Measurements from ENCODE around the gene AQP11.
"Not testable (repeated sequence)": the region's sequence is repeated elsewhere in the genome, so short reads cannot be mapped to it uniquely, and the experiment has no call there.

AQP11 gene

GRCh38 chr11:77561257-77561656, 28.5 kb upstream of the AQP11 start:
- Histone ChIP-seq H3K27me3 (replicated peaks; ENCODE audit: control insufficient read depth, insufficient read depth, low read length) (no peaks in the 10 kb centered on the region), H3K36me3 (ENCODE audit: control insufficient read depth, insufficient read depth, low read length, severe bottlenecking) (no peaks in the 10 kb centered on the region), H3K4me1 (ENCODE audit: control insufficient read depth, insufficient read depth, low read length) (peaks cover 15% of the 10 kb centered on the region), H3K9me3 (ENCODE audit: control insufficient read depth, low read length) (peaks cover 14% of the 10 kb centered on the region), H3K9ac (ENCODE audit: low read length) (no peak overlapping the region), H3K4me3 (ENCODE audit: low read length) (no peak overlapping the region)
- DNase-seq (ENCODE audit: low read depth), result no peak

- Histone ChIP-seq H3K36me3 (ENCODE audit: control insufficient read depth, insufficient read depth, low read length, severe bottlenecking) (no peaks in the 10 kb centered on the region), H3K9me3 (ENCODE audit: control insufficient read depth, low read length) (peaks cover 5% of the 10 kb centered on the region), H3K9ac (ENCODE audit: low read length) (no peak overlapping the region), H3K27me3 (replicated peaks; ENCODE audit: control insufficient read depth, insufficient read depth, low read length) (no peaks in the 10 kb centered on the region), H3K4me3 (ENCODE audit: low read length) (no peak overlapping the region), H3K4me1 (ENCODE audit: control insufficient read depth, insufficient read depth, low read length) (no peaks in the 10 kb centered on the region)
- DNase-seq (ENCODE audit: low read depth), result no peak
These were observed 21.4 kb upstream of the AQP11 start for GRCh38 chr11:77568306-77568705.

GRCh38 chr11:77568916-77569675, 20.7 kb upstream of the AQP11 start:
- Histone ChIP-seq H3K9me3 (ENCODE audit: control insufficient read depth, low read length) (no peaks in the 10 kb centered on the region), H3K9ac (ENCODE audit: low read length) (no peak overlapping the region), H3K4me3 (ENCODE audit: low read length) (no peak overlapping the region), H3K36me3 (ENCODE audit: control insufficient read depth, insufficient read depth, low read length, severe bottlenecking) (no peaks in the 10 kb centered on the region), H3K4me1 (ENCODE audit: control insufficient read depth, insufficient read depth, low read length) (no peaks in the 10 kb centered on the region), H3K27me3 (replicated peaks; ENCODE audit: control insufficient read depth, insufficient read depth, low read length) (no peaks in the 10 kb centered on the region)
- DNase-seq (ENCODE audit: low read depth), result no peak

GRCh38 chr11:77569676-77570070, 20.1 kb upstream of the AQP11 start:
- Histone ChIP-seq H3K4me1 (ENCODE audit: control insufficient read depth, insufficient read depth, low read length) (no peaks in the 10 kb centered on the region), H3K9ac (ENCODE audit: low read length) (no peak overlapping the region), H3K9me3 (ENCODE audit: control insufficient read depth, low read length) (no peaks in the 10 kb centered on the region), H3K27me3 (replicated peaks; ENCODE audit: control insufficient read depth, insufficient read depth, low read length) (no peaks in the 10 kb centered on the region), H3K4me3 (ENCODE audit: low read length) (no peak overlapping the region), H3K36me3 (ENCODE audit: control insufficient read depth, insufficient read depth, low read length, severe bottlenecking) (no peaks in the 10 kb centered on the region)
- no peak for DNase-seq (ENCODE audit: low read depth)

GRCh38 chr11:77570896-77571295, 18.9 kb upstream of the AQP11 start:
- H3K4me1 ChIP-seq (ENCODE audit: control insufficient read depth, insufficient read depth, low read length), result not testable (repeated sequence)

GRCh38 chr11:77575428-77575827, 14.3 kb upstream of the AQP11 start:
- not testable (repeated sequence) for H3K4me3 ChIP-seq (ENCODE audit: low read length); H3K4me1 ChIP-seq (ENCODE audit: control insufficient read depth, insufficient read depth, low read length); H3K36me3 ChIP-seq (ENCODE audit: control insufficient read depth, insufficient read depth, low read length, severe bottlenecking); H3K9me3 ChIP-seq (ENCODE audit: control insufficient read depth, low read length); H3K9ac ChIP-seq (ENCODE audit: low read length); DNase-seq (ENCODE audit: low read depth); H3K27me3 ChIP-seq (replicated peaks; ENCODE audit: control insufficient read depth, insufficient read depth, low read length)

More at GRCh38 chr11:77570896-77571295, 18.9 kb upstream of the AQP11 start:
- not testable (repeated sequence) for H3K27me3 ChIP-seq (replicated peaks; ENCODE audit: control insufficient read depth, insufficient read depth, low read length); H3K9ac ChIP-seq (ENCODE audit: low read length); DNase-seq (ENCODE audit: low read depth); H3K9me3 ChIP-seq (ENCODE audit: control insufficient read depth, low read length); H3K4me3 ChIP-seq (ENCODE audit: low read length); H3K36me3 ChIP-seq (ENCODE audit: control insufficient read depth, insufficient read depth, low read length, severe bottlenecking)

- Histone ChIP-seq H3K9ac (ENCODE audit: low read length) (no peak overlapping the region), H3K36me3 (ENCODE audit: control insufficient read depth, insufficient read depth, low read length, severe bottlenecking) (no peaks in the 10 kb centered on the region), H3K27me3 (replicated peaks; ENCODE audit: control insufficient read depth, insufficient read depth, low read length) (no peaks in the 10 kb centered on the region), H3K4me3 (ENCODE audit: low read length) (no peak overlapping the region), H3K9me3 (ENCODE audit: control insufficient read depth, low read length) (peaks cover 18% of the 10 kb centered on the region), H3K4me1 (ENCODE audit: control insufficient read depth, insufficient read depth, low read length) (no peaks in the 10 kb centered on the region)
- DNase-seq (ENCODE audit: low read depth), result no peak
These were observed 8.9 kb upstream of the AQP11 start for GRCh38 chr11:77580712-77581337.

- no peaks in the 10 kb centered on the region for H3K9me3 ChIP-seq (ENCODE audit: control insufficient read depth, low read length)
- peak overlapping the region; percentile 89 for H3K9ac ChIP-seq (ENCODE audit: low read length)
- peak overlapping the region; percentile 86 for H3K4me3 ChIP-seq (ENCODE audit: low read length)
- no peaks in the 10 kb centered on the region for H3K27me3 ChIP-seq (replicated peaks; ENCODE audit: control insufficient read depth, insufficient read depth, low read length)
- DNase-seq (ENCODE audit: low read depth), result no peak
- H3K4me1 ChIP-seq (ENCODE audit: control insufficient read depth, insufficient read depth, low read length), result peaks cover 24% of the 10 kb centered on the region
- no peaks in the 10 kb centered on the region for H3K36me3 ChIP-seq (ENCODE audit: control insufficient read depth, insufficient read depth, low read length, severe bottlenecking)
These were observed 602 bp upstream of the AQP11 start for GRCh38 chr11:77589181-77589520.

- peak; percentile 48 for DNase-seq (ENCODE audit: low read depth)
- H3K27me3 ChIP-seq (replicated peaks; ENCODE audit: control insufficient read depth, insufficient read depth, low read length), result no peaks in the 10 kb centered on the region
- H3K36me3 ChIP-seq (ENCODE audit: control insufficient read depth, insufficient read depth, low read length, severe bottlenecking), result no peaks in the 10 kb centered on the region
- peak overlapping the region; percentile 86 for H3K4me3 ChIP-seq (ENCODE audit: low read length)
- H3K9ac ChIP-seq (ENCODE audit: low read length), result peak overlapping the region; percentile 89
- H3K4me1 ChIP-seq (ENCODE audit: control insufficient read depth, insufficient read depth, low read length), result peaks cover 30% of the 10 kb centered on the region
- H3K9me3 ChIP-seq (ENCODE audit: control insufficient read depth, low read length), result no peaks in the 10 kb centered on the region
These were observed 535 bp downstream of the AQP11 start for GRCh38 chr11:77590194-77590782.

GRCh38 chr11:77592727-77593126, 3.0 kb downstream of the AQP11 start:
- DNase-seq (ENCODE audit: low read depth), result no peak
- H3K9ac ChIP-seq (ENCODE audit: low read length), result no peak overlapping the region
- H3K4me1 ChIP-seq (ENCODE audit: control insufficient read depth, insufficient read depth, low read length), result peaks cover 46% of the 10 kb centered on the region
- no peaks in the 10 kb centered on the region for H3K9me3 ChIP-seq (ENCODE audit: control insufficient read depth, low read length)
- no peak overlapping the region for H3K4me3 ChIP-seq (ENCODE audit: low read length)
- H3K27me3 ChIP-seq (replicated peaks; ENCODE audit: control insufficient read depth, insufficient read depth, low read length), result no peaks in the 10 kb centered on the region
- no peaks in the 10 kb centered on the region for H3K36me3 ChIP-seq (ENCODE audit: control insufficient read depth, insufficient read depth, low read length, severe bottlenecking)

- no peaks in the 10 kb centered on the region for H3K9me3 ChIP-seq (ENCODE audit: control insufficient read depth, low read length)
These were observed 4.1 kb downstream of the AQP11 start for GRCh38 chr11:77593883-77594282.

More at GRCh38 chr11:77593883-77594282, 4.1 kb downstream of the AQP11 start:
- no peaks in the 10 kb centered on the region for H3K36me3 ChIP-seq (ENCODE audit: control insufficient read depth, insufficient read depth, low read length, severe bottlenecking)
- H3K4me3 ChIP-seq (ENCODE audit: low read length), result no peak overlapping the region
- H3K9ac ChIP-seq (ENCODE audit: low read length), result no peak overlapping the region
- H3K27me3 ChIP-seq (replicated peaks; ENCODE audit: control insufficient read depth, insufficient read depth, low read length), result no peaks in the 10 kb centered on the region
- DNase-seq (ENCODE audit: low read depth), result peak; percentile 32
- H3K4me1 ChIP-seq (ENCODE audit: control insufficient read depth, insufficient read depth, low read length), result peaks cover 43% of the 10 kb centered on the region
